CD1c-positive myeloid dendritic cell (primary cell): ENCODE measurements around the gene SLC35E1.
"Not testable (repeated sequence)": the region's sequence is repeated elsewhere in the genome, so short reads cannot be mapped to it uniquely, and the experiment has no call there.

ENCODE experiments used
- DNase-seq: peaks from one replicate; pipeline ENCODE4 v3.0.0-alpha.2; 2016; ENCODE audit errors: extremely low spot score

The SLC35E1 gene

DNA sequence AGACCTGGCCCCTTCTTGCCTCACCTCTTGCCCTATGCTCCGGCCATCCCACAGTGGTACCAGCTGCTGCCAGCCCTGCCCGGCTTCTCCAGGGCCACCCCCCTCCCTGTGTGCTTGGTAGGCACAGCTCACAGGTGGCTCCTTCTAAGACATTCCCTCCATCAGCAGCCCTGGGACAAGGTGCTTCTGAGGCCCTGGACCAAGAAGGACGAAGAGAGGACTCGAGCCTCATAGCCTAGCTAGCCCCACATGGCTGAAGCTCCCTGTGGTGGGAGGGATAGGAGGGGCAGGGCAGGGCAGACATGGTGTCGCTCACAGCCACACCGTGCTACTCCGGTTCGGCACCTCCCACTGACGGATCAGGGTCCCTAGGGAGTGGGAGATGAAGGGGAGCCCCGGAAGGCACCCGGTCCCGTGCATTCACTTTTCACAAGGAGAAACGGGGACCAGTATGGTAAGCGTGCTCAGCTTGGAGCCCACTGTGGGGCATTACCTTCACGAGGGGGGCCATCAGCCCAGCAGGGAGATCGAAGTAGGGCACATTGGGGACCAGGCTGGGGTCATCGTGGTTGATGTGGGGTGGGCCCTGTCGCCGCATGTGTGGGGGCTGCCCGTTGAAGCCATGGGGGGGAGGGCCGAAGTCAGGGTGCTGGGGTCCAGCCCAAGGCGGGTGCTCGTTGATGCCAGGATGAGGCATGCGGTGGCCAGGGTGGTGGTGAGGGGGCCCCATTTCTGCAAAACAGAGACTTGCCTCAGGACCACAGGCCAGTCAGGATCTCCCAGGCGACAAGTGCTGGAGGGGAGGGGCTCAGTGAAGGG, 49.4 kb downstream of the SLC35E1 start:
- no peak for DNase-seq

DNA sequence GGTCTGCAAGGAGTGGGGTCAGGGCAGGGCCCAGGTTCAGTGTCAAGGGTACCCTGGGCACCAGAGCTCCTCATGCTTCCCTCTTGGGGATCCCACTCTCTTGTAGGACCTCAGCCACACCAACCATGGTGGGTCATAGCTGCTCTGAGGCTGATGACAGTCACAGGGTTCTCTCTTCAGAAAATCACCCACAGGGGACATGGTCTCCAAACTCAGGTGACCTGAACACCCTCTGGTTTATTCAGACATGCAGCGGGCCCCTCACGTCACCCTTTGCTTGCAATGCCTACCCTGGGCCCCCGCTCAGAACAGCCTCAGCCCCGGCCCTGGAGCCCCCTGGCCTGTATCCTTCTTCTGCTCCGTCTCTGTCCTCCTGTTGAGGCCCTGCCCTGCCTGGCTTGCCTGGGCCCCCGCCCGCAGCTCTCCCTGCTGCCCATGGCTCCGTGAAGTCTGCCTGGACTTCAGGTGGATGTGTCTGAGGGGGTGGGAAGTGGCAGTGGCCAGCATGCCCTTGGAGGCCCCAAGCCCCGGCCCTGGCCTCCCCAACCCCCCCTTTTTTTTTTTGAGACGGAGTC, 50.4 kb downstream of the SLC35E1 start:
- DNase-seq, result no peak

DNA sequence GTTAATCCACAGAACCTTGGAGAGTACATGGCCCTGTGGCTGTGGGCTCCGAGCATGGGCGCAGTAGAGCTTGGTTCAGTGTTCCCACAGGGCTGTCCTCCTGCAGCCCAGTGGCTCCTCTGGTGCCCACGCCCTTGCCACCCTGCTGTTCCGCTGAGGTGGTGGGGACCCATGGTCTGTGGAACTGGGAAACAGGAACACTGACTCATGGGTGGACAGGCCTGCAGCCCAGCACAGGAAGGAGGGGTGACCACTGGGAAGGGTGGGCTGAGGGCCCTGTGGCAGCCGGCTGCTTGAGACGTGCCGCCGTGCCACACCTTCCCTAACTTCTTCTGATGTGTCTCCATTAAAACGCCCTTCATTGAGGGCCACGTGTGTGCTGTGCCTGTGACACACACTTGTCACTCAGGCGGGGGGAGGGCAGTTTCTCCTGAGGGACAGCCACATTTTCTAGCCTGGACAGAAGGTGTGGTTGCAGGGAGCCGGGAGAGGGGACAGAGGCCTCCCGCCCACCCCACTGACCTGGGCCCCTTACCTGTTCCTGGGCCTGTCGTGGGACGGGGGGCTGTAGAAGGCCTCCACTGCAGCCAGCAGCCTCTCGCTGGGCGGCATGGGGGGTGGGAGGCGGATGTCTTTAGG, 51.1 kb downstream of the SLC35E1 start:
- DNase-seq, result no peak

DNA sequence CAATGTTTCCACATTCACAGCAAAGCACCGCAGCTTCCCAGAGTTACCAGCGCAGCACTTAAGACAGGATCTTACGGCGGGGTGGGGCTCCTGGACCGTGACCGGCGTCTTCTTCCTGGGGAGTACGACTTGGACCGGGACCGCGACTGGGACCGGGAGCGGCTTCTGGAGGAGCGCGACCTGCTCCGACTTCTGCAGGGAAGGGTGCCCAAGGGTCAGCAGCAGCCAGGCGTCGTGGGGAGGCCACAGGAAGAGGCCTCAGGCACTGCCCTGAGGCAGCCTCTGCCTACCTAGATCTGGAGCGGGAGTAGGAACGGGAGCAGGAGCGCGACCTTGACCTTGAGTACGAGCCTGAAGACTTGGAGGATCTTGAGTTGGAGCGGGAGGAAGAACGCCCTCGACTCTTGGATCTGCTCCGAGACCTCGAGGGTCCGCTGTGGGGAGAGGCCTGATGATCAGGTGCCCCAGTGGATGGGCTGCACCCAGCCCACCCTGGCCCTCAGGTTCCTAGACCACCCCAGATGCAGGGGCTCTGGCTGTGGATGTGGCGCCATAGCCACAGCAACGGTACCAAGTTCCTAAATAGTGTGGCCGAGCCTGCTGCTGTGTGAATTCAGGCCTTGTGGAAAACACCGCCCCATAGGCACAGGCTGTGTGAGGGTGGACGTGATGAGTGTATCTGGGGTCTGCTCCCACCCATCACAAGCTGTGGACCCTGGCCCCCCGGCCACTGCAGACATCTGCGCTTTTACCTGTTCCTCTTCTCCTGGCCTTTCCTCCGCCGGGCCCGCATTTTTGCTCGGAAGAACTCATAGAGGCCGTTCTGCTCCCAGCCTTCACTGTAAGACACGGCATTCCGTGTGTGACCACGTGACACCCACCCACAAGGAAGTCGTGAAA, 51.9 kb downstream of the SLC35E1 start:
- DNase-seq, result no peak

DNA sequence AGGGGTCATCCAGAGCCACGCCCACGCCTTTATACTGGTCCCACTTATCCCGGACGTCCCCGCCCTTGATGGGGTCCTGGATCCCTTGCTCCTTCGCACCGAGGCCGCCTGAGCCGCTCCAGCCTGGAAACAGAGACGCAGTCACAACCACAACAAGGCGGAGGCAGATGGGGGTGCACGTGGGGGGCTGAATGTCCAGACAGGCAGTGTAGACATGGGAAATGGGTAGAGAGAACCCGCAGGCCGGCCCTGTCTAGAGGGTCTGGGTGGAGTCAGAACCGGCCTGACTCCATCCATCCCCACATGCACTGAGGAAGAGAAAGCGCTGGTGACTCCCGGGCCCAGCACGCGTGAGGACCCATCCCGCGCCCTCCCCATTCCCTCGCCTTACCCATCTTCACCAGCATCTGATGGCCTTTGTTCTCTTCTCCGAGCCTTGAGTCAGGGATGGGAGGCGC, 53.0 kb downstream of the SLC35E1 start:
- DNase-seq, result no peak

DNA sequence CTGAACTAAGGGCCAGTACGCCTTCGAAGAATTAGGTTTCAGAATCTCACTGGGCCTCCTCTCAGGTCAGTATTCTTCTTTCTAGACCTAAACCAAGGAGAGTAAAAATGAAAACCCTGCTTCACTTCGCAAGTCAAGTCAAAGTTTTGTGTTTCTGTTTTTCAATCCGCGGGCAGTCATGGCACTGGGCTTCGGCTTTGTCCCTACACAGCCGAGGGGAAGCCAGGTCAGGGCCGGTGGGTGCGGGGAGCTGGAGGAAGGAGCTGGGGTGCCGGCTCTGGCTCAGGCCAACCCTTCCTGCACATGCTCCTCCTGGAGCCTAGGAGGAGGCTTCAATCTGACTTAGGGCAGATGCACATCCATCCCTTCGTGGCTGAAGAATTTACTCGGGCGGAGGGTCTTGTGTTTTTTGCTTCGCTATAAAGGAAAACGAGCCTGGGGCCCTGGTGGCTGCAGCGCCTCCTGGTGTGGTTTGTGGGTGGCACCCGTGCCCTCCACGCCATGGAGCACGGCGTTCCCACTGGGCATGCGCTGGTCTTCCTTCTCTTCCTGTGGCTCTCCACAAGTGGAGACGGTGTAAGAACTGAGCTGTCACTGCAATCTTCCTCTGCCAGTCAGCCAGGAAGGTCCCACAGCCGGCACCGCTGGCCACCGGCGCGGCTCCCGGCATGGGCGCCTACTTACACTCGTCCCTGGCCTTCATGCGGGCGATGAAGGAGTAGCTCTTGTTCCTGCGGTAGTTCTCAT, 53.6 kb downstream of the SLC35E1 start:
- DNase-seq, result no peak

DNA sequence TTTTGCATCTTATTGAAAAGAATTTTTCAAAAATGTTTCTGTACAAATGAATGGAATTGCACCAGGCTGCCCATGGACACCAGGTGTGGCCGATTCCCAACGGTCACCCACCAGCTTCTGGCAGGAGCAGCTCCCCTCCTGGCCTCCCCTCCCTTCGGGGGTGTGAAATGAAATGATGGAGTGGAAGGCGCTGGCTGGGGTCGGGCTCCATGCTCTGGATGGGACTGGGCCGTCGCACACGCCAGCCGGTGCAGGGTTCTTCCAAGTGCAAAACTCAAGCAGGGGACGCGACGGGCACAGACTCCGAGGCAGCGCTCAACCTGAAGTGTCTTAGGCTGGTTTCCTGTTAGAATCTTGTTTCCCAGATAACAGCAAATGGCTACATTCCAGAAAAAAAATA, 54.2 kb downstream of the SLC35E1 start:
- no peak for DNase-seq

DNA sequence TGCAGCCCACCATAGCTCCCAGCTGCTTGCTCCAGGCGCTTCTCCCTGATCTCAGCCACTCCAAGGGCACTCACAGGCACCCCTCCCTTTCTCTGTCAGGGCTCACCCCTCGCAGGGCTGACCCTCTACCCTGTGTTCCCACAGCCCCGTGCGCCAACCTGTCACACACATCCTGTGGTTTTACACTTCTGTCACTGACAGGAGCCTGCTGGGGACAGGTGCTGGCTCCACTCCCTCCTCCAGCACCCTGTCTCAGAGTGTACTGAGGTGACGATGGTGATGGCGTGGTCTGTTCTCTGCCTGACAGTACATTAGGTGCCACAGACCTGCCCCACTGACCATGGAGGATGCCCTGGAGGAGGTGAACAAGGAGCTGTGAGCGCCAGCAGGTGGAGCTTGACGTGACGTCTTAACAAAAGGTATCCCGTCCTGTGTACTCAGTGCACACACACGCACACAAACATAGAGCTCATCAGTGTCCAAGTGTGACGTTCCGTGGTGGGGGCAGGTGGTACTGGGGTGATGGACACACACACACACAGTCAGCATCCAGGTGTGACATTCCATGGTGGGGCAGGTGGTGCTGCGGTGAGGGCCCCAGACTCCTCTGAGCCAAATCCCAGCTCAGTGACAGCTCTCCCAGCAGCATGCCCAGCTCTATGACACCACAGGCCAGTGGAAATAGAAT, 55.1 kb downstream of the SLC35E1 start:
- DNase-seq, result no peak

DNA sequence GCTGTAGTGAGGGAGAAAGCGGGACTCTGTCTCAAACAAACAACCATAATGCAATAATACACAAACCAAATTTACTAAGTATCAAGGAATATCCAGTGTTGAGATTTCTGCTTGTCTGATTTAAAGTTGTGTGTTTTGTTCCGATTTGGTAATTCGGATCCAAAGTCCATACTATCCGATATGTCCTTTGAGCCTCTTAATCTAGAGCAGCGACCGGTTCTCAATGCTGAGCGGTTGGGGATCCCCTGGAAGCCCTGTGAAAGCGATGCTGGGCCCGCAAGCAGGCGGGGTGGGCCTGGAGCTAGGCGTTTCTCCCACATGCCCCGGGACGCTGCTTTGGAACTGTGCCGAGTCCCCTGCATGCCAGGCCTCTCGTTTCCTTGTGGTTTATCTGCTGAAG, 55.8 kb downstream of the SLC35E1 start:
- no peak for DNase-seq

DNA sequence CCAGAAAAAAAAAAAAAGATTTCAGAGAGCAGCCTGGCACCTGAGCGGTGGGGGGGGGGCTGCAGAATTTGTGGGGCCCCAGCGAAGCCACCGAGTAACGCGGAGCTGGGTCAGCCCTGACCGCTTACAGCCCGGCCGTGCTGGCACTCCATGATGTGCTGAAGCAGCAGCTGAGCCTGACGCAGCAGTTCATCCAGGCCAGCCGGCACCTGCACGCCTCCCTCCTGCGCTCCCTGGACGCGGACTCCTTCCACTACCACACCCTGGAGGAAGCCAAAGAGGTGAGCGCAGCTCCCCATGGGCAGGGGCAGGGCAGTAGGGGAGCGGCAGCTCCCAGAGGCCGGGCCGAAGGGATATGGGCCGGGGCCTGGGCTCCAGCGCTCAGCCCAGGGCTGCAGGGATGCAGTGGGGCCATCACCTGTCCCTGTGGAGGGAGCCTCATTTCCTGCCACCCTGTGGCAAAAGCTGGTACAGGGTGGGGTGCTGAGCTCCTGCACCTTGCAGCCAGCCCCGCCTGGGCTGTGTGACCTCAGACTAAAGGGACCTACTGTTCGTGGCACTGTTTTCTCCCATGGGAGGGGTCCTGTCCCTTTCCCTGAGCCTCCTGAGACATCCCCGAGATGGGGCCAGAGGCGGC, 57.7 kb downstream of the SLC35E1 start:
- no peak for DNase-seq

DNA sequence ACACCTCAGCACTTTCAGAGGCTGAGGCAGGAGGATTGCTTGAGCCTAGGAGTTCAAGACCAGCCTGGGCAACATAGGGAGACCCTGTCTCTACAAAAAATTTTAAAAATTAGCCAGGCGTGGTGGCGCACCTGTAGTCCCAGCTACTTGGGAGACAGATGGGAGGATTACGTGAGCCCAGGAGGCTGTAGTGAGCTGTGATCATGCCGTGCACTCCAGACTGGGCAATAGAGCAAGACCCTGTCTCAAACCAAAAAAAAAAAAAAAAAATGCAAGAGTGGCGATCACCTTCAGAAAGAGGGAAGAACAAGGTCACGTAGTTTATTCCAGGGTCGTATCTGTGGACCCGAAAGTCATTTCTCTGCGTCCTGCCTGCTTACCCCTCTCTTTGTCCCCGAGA, 59.6 kb downstream of the SLC35E1 start:
- DNase-seq, result not testable (repeated sequence)

DNA sequence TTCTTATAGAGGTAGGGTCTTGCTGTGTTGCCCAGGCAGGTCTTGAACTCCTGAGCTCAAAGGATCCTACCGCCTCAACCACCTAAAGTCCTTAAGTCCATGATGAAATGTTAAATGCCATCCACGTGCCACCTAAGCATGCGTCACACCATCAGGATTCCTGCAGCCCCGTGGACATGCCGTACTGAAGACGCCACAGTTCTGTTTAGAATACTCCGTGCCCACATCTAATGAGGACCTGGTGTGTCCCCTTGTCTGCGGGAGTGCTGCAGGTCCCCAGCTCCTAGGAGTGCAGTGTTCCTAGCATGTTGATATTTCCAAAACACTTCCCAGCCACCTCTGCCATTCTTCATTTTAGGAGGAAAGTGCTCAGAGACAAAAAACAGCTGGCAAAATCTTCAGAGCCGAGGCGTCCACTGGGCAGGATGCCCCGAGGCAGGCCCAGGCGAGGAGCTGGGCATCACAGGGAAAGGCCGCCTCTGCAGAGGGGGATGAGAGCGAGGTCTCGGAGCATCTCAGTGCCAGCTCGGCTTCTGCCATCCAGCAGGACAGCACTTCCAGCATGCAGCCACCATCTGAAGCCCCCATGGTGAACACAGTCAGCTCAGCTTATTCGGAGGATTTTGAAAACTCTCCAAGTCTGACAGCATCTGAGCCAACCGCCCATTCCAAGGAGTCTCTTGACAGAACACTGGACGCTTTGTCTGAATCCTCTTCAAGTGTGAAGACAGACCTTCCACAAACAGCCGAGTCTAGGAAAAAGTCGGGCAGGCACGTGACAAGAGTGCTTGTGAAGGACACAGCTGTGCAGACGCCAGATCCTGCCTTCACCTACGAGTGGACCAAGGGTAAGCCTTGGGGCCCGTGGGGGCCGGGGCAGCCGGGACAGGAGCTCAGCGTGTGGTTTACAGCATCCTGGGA, 62.8 kb downstream of the SLC35E1 start:
- DNase-seq, result no peak

DNA sequence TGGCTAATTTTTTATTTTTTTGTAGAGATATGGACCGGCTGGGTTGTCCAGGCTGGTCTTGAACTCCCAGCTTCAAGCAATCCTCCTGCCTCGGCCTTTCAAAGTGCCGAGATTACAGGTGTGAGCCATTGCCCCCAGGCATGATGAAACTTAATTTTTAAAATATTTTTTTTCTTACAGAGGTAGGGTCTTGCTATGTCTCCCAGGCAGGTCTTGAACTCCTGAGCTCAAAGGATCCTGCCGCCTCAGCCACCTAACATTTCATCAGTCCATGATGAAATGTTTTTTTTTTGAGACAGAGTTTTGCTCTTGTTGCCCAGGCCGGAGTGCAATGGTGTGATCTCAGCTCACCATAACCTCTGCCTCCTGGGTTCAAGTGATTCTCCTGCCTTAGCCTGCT, 63.7 kb downstream of the SLC35E1 start:
- no peak for DNase-seq

DNA sequence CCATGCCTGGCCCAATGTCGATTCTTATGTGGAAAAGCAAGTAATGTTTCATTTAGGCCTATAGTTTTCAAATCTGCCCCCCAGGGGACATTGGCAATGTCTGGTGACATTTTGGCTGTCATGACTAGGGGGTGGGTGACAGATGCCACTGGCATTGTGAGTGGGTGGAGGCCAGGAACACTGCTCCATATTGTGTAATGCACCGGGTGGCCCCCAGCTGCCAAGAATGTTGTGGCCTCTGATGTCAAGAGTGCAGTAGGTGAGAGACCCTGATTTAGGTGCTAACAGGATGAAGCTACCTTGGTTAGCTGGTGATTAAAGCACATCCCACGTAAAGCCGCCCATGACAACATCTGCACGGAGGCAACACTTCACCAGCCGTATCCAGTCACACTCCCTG, 65.3 kb downstream of the SLC35E1 start:
- no peak for DNase-seq

DNA sequence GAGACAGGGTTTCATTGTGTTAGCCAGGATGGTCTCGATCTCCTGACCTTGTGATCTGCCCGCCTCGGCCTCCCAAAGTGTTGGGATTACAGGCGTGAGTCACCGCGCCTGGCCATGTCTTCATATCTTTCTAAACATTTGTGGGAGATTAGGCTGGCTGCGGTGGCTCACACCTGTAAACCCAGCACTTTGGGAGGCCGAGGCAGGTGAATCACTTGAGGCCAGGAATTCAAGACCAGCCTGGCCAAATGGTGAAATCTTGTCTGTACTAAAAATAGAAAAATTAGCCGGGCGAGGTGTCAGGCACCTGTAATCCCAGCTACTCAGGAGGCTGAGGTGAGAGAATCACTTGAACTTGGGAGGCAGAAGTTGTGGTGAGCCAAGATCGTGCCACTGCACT, 66.1 kb downstream of the SLC35E1 start:
- not testable (repeated sequence) for DNase-seq

DNA sequence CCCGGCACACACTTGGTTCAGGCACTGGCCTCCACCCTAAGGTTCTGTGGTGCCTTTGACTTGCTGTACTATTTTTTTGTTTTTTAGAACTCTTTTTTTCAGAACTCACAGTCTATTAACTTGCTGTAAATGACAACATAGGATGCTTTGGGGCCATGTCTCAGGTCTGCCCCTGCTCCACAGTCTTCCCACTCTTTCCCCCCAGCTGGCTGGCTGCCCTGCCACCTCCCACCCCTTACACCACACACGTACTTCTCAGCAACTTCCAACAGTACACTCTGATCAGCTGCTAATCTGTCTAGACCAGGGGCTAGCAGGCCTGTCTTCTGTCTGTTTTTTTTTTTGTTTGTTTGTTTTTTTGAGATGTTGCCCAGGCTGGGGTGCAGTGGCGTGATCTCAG, 67.9 kb downstream of the SLC35E1 start:
- no peak for DNase-seq
